T-cell (primary cell): Measurements from ENCODE around the gene VAPA. TPM values are rescaled to one million over a fixed set of nuclear protein-coding genes. Genes with fewer than 3 reads are reported as not detected.

Source experiments
- ATAC-seq, 4 experiments: fragments of 200-7000 bp in 3 of 4; fragments of 150-1000 bp in 1 of 4; cut with Tn5 transposase; replicated peaks in 1 of 4; 1 replicate in 3 of 4; 2 replicates in 1 of 4; pipeline ENCODE4 v1.10.0; 2021; ENCODE audit warnings: moderate library complexity in 3 of 4, mild to moderate bottlenecking in 2 of 4, moderate number of reproducible peaks in 1 of 4
- CTCF ChIA-PET, 2 donors: fragments of 300-600 bp; sonication (Branson Sonifier 250); formaldehyde crosslinking; loops; one replicate each; lab custom pipeline; 2022; ENCODE audit warnings: antibody characterized with exemption in 2 of 2; lab: Charles Lee
- POLR2A ChIA-PET, 2 donors: fragments of 300-600 bp; sonication (Branson Sonifier 250); formaldehyde crosslinking; loops; one replicate each; lab custom pipeline; 2022; ENCODE audit warnings: antibody characterized with exemption in 2 of 2; lab: Charles Lee
- DNase-seq, 35 experiments: peaks; one replicate each; pipeline versions ENCODE4 v3.0.0 to v3.0.0-alpha.2; 2013 to 2023
- H3K27ac ChIP-seq: one replicate; pipeline ENCODE4 v1.5.1; 2013; ENCODE audit warnings: low read length
- H3K27me3 ChIP-seq, 2 experiments: replicated peaks in 1 of 2; 1 replicate in 1 of 2; 2 replicates in 1 of 2; pipeline versions ENCODE4 v1.6.1 to v1.7.0; 2013; ENCODE audit warnings: low read length in 1 of 2, mixed read lengths in 1 of 2; ENCODE audit not compliant: control insufficient read depth in 2 of 2, insufficient read depth in 2 of 2; ENCODE audit errors: extremely low read depth in 1 of 2
- H3K36me3 ChIP-seq, 2 donors: 1 replicate in 1 of 2; 2 replicates in 1 of 2; pipeline versions ENCODE4 v1.6.1 to v1.7.0; 2013; ENCODE audit warnings: low read length in 1 of 2; ENCODE audit not compliant: control insufficient read depth in 2 of 2, insufficient read depth in 1 of 2; ENCODE audit errors: extremely low read depth in 1 of 2
- H3K4me1 ChIP-seq, 2 experiments: 1 replicate in 1 of 2; 2 replicates in 1 of 2; pipeline versions ENCODE4 v1.6.1 to v1.7.0; 2013; ENCODE audit warnings: low read length in 2 of 2, mixed read lengths in 1 of 2; ENCODE audit not compliant: insufficient read depth in 2 of 2, control insufficient read depth in 1 of 2; ENCODE audit errors: extremely low read depth in 1 of 2
- H3K4me3 ChIP-seq, 2 donors: 1 replicate in 1 of 2; 2 replicates in 1 of 2; pipeline versions ENCODE4 v1.5.1 to v1.7.0; 2013; ENCODE audit warnings: mild to moderate bottlenecking in 2 of 2, low read length in 1 of 2, moderate library complexity in 1 of 2; ENCODE audit not compliant: control insufficient read depth in 1 of 2; ENCODE audit errors: extremely low read depth in 1 of 2
- H3K9me3 ChIP-seq: 2 replicates; pipeline ENCODE4 v1.7.0; 2013
- H3K27ac Mint-ChIP-seq, 2 donors: one replicate each; pipeline ENCODE4 v1.8.0; 2020 to 2021; ENCODE audit warnings: mild to moderate bottlenecking in 2 of 2, mixed read lengths in 2 of 2
- H3K27me3 Mint-ChIP-seq, 2 donors: one replicate each; pipeline ENCODE4 v1.8.0; 2021 to 2022; ENCODE audit warnings: mixed read lengths in 2 of 2
- H3K36me3 Mint-ChIP-seq: one replicate; pipeline ENCODE4 v1.8.0; 2021; ENCODE audit warnings: mixed read lengths
- H3K4me1 Mint-ChIP-seq, 3 donors: one replicate each; pipeline ENCODE4 v1.8.0; 2020 to 2022; ENCODE audit warnings: mixed read lengths in 3 of 3, mild to moderate bottlenecking in 1 of 3
- H3K4me3 Mint-ChIP-seq, 3 donors: one replicate each; pipeline ENCODE4 v1.8.0; 2020 to 2022; ENCODE audit warnings: mild to moderate bottlenecking in 3 of 3, mixed read lengths in 3 of 3, moderate library complexity in 3 of 3
- H3K9me3 Mint-ChIP-seq, 3 donors: one replicate each; pipeline ENCODE4 v1.8.0; 2020 to 2022; ENCODE audit warnings: mixed read lengths in 3 of 3
- WGBS: methylation state at CpG from one replicate; pipeline ENCODE4 v1.1.5; 2013; ENCODE audit warnings: missing lambda C conversion rate; ENCODE audit not compliant: insufficient coverage; 5-methylcytosine and 5-hydroxymethylcytosine counted together
- total RNA-seq, 35 experiments: library from RNA in 6 of 35; stranded (reverse) in 6 of 35; fragments of 120-200 nt in 1 of 35; gene quantifications; one replicate each; pipeline versions ENCODE4 v1.2.1 to v1.2.4 and lab custom pipeline; 2013 to 2026

VAPA gene
- total RNA-seq, 5 donors from 2014 or later (not counting 1 experiment from before 2014, with no cell fraction given) = 116 to 157 (median 119) TPM

GRCh38 chr18:9997711-9998110 lies 83.9 kb downstream of the VAPA start:
- no peaks in the 10 kb centered on the region for H3K4me1 Mint-ChIP-seq

GRCh38 chr18:9998330-9998729 lies 84.5 kb downstream of the VAPA start:
- WGBS = no CpG with 5 or more reads among the region's 2 CpGs
- Histone ChIP-seq H3K4me1 (no peaks in the 10 kb centered on the region), H3K9me3 (no peaks in the 10 kb centered on the region), H3K36me3 (no peaks in the 10 kb centered on the region), H3K27me3 (peaks cover 0 to 9% of the 10 kb centered on the region in 2 experiments), H3K27ac (no peak overlapping the region), H3K4me3 (no peak overlapping the region)
- DNase-seq (no peak), ATAC-seq (no peak)
- peaks cover 11 to 37% (median 25%) of the 10 kb centered on the region in 3 donors for H3K9me3 Mint-ChIP-seq
- H3K27ac Mint-ChIP-seq = no peak overlapping the region
- no peak overlapping the region for H3K4me3 Mint-ChIP-seq
- POLR2A ChIA-PET = no interaction called here
- H3K36me3 Mint-ChIP-seq = no peaks in the 10 kb centered on the region
- no peaks in the 10 kb centered on the region for H3K4me1 Mint-ChIP-seq
- H3K27me3 Mint-ChIP-seq = peaks cover 6 to 11% of the 10 kb centered on the region in 2 donors
- CTCF ChIA-PET = no interaction called here

More at GRCh38 chr18:9997711-9998110, 83.9 kb downstream of the VAPA start:
- Mint-ChIP-seq H3K9me3 (peaks cover 11 to 37% (median 25%) of the 10 kb centered on the region in 3 donors), H3K27me3 (peaks cover 8 to 13% of the 10 kb centered on the region in 2 donors), H3K36me3 (no peaks in the 10 kb centered on the region), H3K27ac (no peak overlapping the region), H3K4me3 (no peak overlapping the region)
- POLR2A ChIA-PET = no interaction called here
- DNase-seq = no peak
- H3K4me1 ChIP-seq = no peaks in the 10 kb centered on the region
- H3K27ac ChIP-seq = no peak overlapping the region
- H3K9me3 ChIP-seq = no peaks in the 10 kb centered on the region
- CTCF ChIA-PET = no interaction called here
- peaks cover 0 to 9% of the 10 kb centered on the region in 2 experiments for H3K27me3 ChIP-seq
- ATAC-seq = no peak
- H3K36me3 ChIP-seq = no peaks in the 10 kb centered on the region
- WGBS = 75% methylated on average over 1 of the region's 1 CpG
- H3K4me3 ChIP-seq = no peak overlapping the region

GRCh38 chr18:10002280-10002679 lies 88.5 kb downstream of the VAPA start:
- Histone ChIP-seq H3K27ac (no peak overlapping the region), H3K4me3 (no peak overlapping the region), H3K4me1 (no peaks in the 10 kb centered on the region), H3K36me3 (no peaks in the 10 kb centered on the region), H3K9me3 (no peaks in the 10 kb centered on the region), H3K27me3 (peaks cover 0 to 9% of the 10 kb centered on the region in 2 experiments)
- DNase-seq (no peak), ATAC-seq (no peak)
- WGBS = 72% methylated on average over 3 of the region's 3 CpGs
- Mint-ChIP-seq H3K4me1 (no peaks in the 10 kb centered on the region), H3K4me3 (no peak overlapping the region), H3K27ac (no peak overlapping the region), H3K36me3 (no peaks in the 10 kb centered on the region), H3K9me3 (peaks cover 8 to 30% (median 23%) of the 10 kb centered on the region in 3 donors), H3K27me3 (no peaks in the 10 kb centered on the region)
- ChIA-PET POLR2A (no interaction called here), CTCF (no interaction called here)

- Mint-ChIP-seq H3K4me3 (no peak overlapping the region), H3K36me3 (no peaks in the 10 kb centered on the region), H3K27ac (no peak overlapping the region), H3K27me3 (peaks cover 2 to 5% of the 10 kb centered on the region in 2 donors), H3K9me3 (peaks cover 1 to 23% (median 15%) of the 10 kb centered on the region in 3 donors), H3K4me1 (no peaks in the 10 kb centered on the region)
- POLR2A ChIA-PET = interaction anchor here in 1 of 2 donors (0.5 kb wide), 1 partner anchor 511 kb away, joined by 3 read pairs; no protein-coding TSS in a partner anchor
- no CpG with 5 or more reads among the region's 1 CpG for WGBS
- Histone ChIP-seq H3K27me3 (peaks cover 0 to 4% of the 10 kb centered on the region in 2 experiments), H3K27ac (no peak overlapping the region), H3K4me3 (no peak overlapping the region), H3K4me1 (no peaks in the 10 kb centered on the region), H3K36me3 (no peaks in the 10 kb centered on the region), H3K9me3 (no peaks in the 10 kb centered on the region)
- ATAC-seq (no peak), DNase-seq (no peak)
- CTCF ChIA-PET = no interaction called here
Observed at GRCh38 chr18:10003281-10003680, 89.5 kb downstream of the VAPA start.

- no peak overlapping the region for H3K27ac ChIP-seq
- 79% methylated on average over 4 of the region's 7 CpGs for WGBS
- ATAC-seq = no peak
- Mint-ChIP-seq H3K9me3 (peaks cover 0 to 17% (median 11%) of the 10 kb centered on the region in 3 donors), H3K4me1 (no peaks in the 10 kb centered on the region), H3K27me3 (peaks cover 2 to 5% of the 10 kb centered on the region in 2 donors), H3K4me3 (no peak overlapping the region), H3K36me3 (no peaks in the 10 kb centered on the region), H3K27ac (no peak overlapping the region)
- no peaks in the 10 kb centered on the region for H3K4me1 ChIP-seq
- peaks cover 0 to 4% of the 10 kb centered on the region in 2 experiments for H3K27me3 ChIP-seq
- ChIA-PET POLR2A (no interaction called here), CTCF (no interaction called here)
- no peak for DNase-seq
- H3K36me3 ChIP-seq = no peaks in the 10 kb centered on the region
- no peak overlapping the region for H3K4me3 ChIP-seq
- H3K9me3 ChIP-seq = no peaks in the 10 kb centered on the region
Observed at GRCh38 chr18:10003866-10004265, 90.0 kb downstream of the VAPA start.

GRCh38 chr18:10006311-10006893 lies 92.6 kb downstream of the VAPA start:
- H3K27ac Mint-ChIP-seq = no peak overlapping the region
- 70% methylated on average over 3 of the region's 4 CpGs for WGBS
- POLR2A ChIA-PET = interaction anchor here in 1 of 2 donors (0.6 kb wide), 1 partner anchor 55 kb away, joined by 3 read pairs; no protein-coding TSS in a partner anchor
- ATAC-seq (no peak), DNase-seq (no peak)
- peaks cover 0 to 4% of the 10 kb centered on the region in 2 experiments for H3K27me3 ChIP-seq
- H3K4me1 Mint-ChIP-seq = no peaks in the 10 kb centered on the region
- no peak overlapping the region for H3K4me3 ChIP-seq
- H3K36me3 Mint-ChIP-seq = no peaks in the 10 kb centered on the region
- H3K4me1 ChIP-seq = no peaks in the 10 kb centered on the region
- no peaks in the 10 kb centered on the region for H3K9me3 Mint-ChIP-seq
- H3K9me3 ChIP-seq = no peaks in the 10 kb centered on the region
- no peaks in the 10 kb centered on the region for H3K36me3 ChIP-seq
- H3K27ac ChIP-seq = no peak overlapping the region
- peaks cover 5 to 7% of the 10 kb centered on the region in 2 donors for H3K27me3 Mint-ChIP-seq
- CTCF ChIA-PET = interaction anchor here in 1 of 2 donors (0.5 kb wide), 1 partner anchor 910 kb away, joined by 4 read pairs; no protein-coding TSS in a partner anchor
- no peak overlapping the region for H3K4me3 Mint-ChIP-seq
